Measurements from ENCODE around the gene CCDC175.

- TF ChIP-seq POLR2AphosphoS5 (IDR thresholded peaks at IDR 0.05), result no peak
- TF ChIP-seq CTCF (IDR thresholded peaks at IDR 0.05), result no peak
- no peak for TF ChIP-seq POLR2A (IDR thresholded peaks at IDR 0.05)
- no peak for TF ChIP-seq EP300 (IDR thresholded peaks at IDR 0.05)
Measured at GRCh38 chr14:59547310-59547709, 29.3 kb downstream of the CCDC175 start.

Data from upper lobe of left lung (tissue), 4 donors.